GM18909 (cell line): ENCODE data around the gene SMIM1.

Experiments used
- ATAC-seq: cut with Tn5 transposase; IDR thresholded peaks from one replicate; pipeline ENCODE4 v1.9.1; 2021; ENCODE audit warnings: mild to moderate bottlenecking; ENCODE audit not compliant: unreplicated experiment, poor library complexity

The SMIM1 gene

GRCh38 chr1:3774946-3775489, 2.5 kb downstream of the SMIM1 start:
- ATAC-seq, result no peak

GRCh38 chr1:3775490-3776230, 3.1 kb downstream of the SMIM1 start:
- no peak for ATAC-seq

DNA sequence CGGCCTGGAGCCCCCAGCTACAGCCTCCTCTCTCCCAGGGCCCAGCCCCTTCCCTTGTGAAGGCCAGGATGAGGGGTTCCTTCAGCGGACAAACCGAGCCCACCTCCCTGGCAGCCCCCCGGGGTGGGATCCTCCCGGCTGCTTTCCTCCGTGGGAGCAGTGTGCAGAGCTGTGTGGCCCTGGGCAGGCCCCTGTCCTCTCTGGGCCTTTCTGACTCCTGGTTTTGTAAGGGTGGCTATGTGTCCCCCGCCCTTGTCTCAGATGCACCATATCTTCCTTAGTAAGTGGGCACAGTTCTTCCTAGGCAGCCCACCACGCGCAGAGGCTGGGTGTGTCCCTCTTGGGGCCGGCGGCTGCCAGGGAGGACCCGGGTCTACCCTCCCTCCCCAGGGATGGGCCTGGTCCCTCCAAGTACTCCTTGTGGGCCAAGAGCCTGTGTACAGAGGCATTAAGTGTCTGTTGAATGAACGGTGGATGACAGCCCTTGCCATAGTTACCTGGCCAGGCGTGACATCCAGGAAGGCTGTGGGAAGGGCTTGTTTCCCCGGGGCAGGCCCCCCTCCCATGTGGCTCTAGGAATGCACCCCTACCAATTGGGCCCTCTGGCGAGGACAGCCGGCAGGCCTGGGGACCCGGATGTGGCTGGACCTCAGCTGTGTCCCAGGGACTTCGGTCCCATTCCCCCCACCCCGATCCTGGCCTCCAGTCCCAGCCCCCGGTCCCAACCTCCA, 3.8 kb downstream of the SMIM1 start:
- ATAC-seq, result no peak

GRCh38 chr1:3777078-3777547, 4.6 kb downstream of the SMIM1 start:
- ATAC-seq, result no peak

- no peak for ATAC-seq
Measured at GRCh38 chr1:3777647-3778589, 5.4 kb downstream of the SMIM1 start.

GRCh38 chr1:3778590-3779264, 6.2 kb downstream of the SMIM1 start:
- ATAC-seq, result no peak

- no peak for ATAC-seq
Measured at GRCh38 chr1:3779265-3779911, 6.8 kb downstream of the SMIM1 start.

DNA sequence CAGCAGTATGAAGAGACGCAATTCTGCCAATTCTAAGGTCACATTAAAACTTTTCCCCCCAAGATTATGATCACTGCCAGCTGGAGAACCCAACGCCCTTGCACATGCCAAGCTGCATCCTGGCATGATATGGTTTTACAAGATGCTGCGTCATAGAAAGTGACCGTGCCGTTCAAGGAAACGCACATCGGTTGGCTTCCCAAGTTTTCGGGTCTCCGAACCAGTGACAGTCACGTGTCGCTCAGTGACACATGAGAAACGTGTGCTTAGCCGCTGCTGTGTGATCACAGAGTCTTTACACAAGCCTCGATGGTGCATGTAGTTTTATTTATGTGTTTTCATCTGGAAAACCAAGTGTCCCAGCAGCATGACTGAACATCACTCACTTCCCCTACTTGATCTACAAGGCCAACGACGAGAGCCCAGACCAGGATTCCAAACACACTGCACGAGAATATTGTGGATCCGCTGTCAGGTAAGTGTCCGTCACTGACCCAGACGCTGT, 7.4 kb downstream of the SMIM1 start:
- ATAC-seq, result no peak

GRCh38 chr1:3780901-3781300, 8.4 kb downstream of the SMIM1 start:
- no peak for ATAC-seq

DNA sequence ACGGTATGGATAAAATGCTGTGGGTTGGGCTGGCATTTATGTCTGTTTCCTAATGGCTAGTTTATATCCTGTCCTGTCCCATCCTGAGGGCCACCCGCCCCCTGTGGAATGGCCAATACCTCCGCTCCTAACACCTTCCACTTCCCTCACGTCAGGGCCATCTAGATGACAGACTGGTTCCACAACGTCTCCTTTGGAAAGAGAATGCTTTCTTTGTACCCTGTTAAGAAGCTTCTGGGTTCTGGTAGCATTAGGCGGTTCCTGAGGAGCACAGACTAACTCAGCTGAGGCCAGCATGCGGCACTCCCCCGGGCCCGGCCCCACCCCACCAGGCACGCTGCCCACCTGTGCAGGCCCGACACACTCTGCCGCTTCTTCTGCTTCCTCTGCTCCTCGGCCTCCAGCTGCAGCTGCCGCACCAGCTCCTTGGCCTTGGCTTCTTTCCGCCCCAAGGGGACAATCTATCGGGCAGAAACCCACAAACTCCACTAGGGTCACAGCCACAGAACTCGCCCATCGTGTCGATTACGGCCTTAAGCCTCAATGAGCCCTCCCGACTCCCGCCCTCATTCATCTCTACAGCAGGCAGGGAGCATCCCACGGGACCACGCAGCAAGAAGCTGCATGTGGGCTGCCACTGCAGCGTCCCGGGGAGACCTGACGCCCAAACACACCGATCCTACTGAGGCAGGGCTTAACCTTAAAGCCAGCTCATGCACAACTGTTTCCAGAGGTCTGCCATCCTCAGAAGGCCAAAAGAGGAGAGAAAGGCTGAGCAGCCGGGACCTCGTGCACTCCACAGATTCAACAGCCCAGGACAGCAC, 11.3 kb downstream of the SMIM1 start:
- ATAC-seq, result no peak

- no peak for ATAC-seq
Measured at GRCh38 chr1:3785045-3785444, 12.5 kb downstream of the SMIM1 start.

GRCh38 chr1:3785456-3786157, 13.1 kb downstream of the SMIM1 start:
- no peak for ATAC-seq

DNA sequence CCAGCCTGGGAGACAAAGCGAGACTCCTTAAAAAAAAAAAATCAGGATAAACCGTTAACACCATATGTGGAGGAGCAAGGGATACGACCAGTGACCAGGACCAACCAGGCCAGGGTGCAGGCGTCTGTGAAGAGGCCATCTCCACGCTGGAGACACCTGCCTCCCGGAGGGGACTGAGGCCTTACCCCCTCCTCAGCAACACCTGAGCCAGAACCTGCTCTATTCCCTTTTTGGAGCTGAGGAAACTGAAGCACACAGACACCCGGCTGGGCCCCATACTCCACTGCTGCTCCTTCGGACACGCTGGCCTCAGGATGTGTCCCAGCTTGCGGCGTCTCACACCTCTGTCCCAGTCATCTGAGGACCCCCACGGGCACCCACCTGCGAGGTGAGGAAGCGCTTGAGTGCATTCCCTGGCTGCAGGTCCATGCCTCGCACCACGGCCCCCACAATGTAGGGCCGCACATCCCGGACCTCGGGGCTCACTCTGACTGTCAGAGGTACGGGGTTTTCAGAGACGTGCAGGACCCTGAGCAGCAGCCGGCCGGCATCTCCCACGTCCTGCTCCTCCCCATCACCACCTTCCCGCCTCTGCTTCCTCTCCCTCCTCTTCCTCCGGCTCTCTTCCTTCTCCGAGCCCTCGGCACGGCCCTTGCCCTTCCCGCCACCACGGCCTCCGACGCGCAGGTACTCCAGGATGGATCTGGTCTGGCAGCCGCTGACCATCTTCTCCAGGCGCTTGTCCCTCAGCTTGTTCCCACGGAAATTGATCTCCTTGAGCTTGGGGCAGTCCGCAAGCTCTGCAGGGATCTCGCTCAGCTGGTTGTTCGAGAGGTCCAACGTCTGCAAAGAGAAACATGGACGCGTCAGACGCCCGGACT, 14.2 kb downstream of the SMIM1 start:
- ATAC-seq, result no peak

GRCh38 chr1:3787349-3787715, 14.8 kb downstream of the SMIM1 start:
- no peak for ATAC-seq

GRCh38 chr1:3787745-3788605, 15.4 kb downstream of the SMIM1 start:
- no peak for ATAC-seq
